Esophagus squamous epithelium (tissue), 4 donors: ENCODE measurements around the gene CARD14.

Source experiments
- POLR2A ChIP-seq, 4 donors: fragments of 450-650 bp; IDR thresholded peaks; one replicate each; pipeline ENCODE4 v1.6.1; 2017; ENCODE audit warnings: antibody characterized with exemption in 4 of 4, mild to moderate bottlenecking in 4 of 4, moderate library complexity in 3 of 4
- TF ChIP-seq, protein P1 (sequence below), 6 experiments: fragments of 450-650 bp in 4 of 6; fragments of 200-600 bp in 2 of 6; sonication (generic) in 2 of 6; IDR thresholded peaks; one replicate each; pipeline ENCODE4 v1.5.1; 2016 to 2019; ENCODE audit warnings: antibody characterized with exemption in 6 of 6, mild to moderate bottlenecking in 4 of 6, moderate library complexity in 4 of 6

DNA sequence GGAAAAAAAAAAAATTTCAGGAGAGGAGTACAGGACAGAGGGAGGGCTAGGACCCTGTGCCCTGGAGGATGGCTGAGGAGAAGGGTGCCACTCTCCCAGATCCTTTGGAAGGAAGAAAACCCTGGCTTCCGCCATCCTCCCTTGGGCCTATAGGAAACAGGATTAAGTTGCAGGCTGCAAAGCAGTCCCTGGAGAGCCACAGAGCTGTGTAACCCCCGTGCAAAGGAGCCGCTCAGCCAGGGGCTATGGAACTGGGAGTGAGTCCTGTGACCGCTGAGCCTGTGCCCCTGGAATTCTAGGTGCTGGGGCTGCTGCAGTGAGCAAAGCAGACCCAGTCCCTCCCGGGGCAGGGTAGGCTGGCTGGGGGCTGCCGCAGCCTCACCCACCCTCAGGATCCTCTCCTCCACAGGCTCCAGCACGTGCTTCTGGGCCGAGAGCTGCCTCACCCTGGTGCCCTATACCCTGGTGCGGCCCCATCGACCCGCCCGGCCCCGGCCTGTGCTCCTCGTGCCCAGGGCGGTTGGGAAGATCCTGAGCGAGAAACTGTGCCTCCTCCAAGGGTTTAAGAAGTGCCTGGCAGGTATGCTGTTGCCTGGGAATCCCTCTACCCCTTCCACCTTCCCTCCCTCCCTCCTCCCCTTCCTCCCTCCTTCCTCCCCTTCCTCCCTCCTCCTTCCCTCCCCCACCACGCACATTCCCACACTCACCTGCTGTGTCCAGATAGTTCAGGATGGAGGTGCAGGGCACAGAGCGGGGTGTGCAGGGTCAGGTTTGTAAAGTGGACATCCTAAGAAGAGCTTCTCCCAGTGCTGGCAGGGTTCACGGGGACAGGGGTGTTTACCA, 35.0 kb downstream of the CARD14 start:
- TF ChIP-seq, protein P1, sequence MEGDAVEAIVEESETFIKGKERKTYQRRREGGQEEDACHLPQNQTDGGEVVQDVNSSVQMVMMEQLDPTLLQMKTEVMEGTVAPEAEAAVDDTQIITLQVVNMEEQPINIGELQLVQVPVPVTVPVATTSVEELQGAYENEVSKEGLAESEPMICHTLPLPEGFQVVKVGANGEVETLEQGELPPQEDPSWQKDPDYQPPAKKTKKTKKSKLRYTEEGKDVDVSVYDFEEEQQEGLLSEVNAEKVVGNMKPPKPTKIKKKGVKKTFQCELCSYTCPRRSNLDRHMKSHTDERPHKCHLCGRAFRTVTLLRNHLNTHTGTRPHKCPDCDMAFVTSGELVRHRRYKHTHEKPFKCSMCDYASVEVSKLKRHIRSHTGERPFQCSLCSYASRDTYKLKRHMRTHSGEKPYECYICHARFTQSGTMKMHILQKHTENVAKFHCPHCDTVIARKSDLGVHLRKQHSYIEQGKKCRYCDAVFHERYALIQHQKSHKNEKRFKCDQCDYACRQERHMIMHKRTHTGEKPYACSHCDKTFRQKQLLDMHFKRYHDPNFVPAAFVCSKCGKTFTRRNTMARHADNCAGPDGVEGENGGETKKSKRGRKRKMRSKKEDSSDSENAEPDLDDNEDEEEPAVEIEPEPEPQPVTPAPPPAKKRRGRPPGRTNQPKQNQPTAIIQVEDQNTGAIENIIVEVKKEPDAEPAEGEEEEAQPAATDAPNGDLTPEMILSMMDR (IDR thresholded peaks at IDR 0.05), result no peak
- no peak for TF ChIP-seq POLR2A (IDR thresholded peaks at IDR 0.05)
